ENCODE results near the gene CTNNA1.
"Not testable (repeated sequence)": the region's sequence is repeated elsewhere in the genome, so short reads cannot be mapped to it uniquely, and the experiment has no call there.

The CTNNA1 gene, protein sequence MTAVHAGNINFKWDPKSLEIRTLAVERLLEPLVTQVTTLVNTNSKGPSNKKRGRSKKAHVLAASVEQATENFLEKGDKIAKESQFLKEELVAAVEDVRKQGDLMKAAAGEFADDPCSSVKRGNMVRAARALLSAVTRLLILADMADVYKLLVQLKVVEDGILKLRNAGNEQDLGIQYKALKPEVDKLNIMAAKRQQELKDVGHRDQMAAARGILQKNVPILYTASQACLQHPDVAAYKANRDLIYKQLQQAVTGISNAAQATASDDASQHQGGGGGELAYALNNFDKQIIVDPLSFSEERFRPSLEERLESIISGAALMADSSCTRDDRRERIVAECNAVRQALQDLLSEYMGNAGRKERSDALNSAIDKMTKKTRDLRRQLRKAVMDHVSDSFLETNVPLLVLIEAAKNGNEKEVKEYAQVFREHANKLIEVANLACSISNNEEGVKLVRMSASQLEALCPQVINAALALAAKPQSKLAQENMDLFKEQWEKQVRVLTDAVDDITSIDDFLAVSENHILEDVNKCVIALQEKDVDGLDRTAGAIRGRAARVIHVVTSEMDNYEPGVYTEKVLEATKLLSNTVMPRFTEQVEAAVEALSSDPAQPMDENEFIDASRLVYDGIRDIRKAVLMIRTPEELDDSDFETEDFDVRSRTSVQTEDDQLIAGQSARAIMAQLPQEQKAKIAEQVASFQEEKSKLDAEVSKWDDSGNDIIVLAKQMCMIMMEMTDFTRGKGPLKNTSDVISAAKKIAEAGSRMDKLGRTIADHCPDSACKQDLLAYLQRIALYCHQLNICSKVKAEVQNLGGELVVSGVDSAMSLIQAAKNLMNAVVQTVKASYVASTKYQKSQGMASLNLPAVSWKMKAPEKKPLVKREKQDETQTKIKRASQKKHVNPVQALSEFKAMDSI

DNA sequence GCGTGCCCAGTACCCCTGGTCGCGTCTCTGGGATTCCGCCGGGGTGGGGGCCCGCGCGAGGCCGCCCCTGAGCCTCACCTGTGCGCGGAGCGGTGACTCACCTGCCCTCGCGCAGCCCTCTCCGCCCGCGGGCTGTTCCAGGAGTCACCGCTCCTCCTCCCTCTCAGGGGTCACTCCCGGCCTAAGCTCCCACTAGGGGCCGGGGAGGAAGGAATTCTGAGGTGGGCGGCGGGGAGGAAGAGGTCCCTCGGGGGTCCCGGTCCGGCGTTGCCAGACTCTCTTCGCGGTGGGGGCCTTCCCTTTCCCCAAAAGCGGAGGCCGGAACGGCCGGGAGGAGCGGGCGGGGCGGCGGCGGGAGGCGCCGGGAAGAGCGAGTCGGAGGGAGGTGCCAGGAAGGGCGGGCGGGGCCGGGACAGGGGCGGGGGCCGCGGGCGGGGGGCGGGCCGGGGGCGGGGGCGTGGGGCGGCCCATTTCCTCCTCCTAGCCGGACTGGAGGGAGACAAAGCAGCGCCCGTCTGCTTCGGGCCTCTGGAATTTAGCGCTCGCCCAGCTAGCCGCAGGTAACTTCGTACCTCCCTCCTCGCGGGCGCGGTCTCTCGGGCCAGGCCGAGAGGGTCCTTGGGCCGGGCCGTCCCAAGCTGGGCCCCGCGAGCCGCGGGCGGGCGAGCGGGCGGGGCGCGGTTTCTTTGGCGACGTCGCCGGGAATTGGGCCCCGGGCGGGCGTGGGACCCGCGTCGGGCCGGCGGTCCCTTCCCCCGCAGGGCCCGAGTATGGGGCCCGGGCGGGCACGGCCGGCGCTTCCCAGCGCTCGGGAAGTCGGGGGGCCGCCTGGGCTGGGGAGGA, at the start of gene CTNNA1:
Gene CTNNA1, plus strand, starts transcription at position 475 of the 843 bp plus-strand sequence. CDS start 28,500 bp downstream, outside the sequence.
- DNase-seq, result no peak

DNA sequence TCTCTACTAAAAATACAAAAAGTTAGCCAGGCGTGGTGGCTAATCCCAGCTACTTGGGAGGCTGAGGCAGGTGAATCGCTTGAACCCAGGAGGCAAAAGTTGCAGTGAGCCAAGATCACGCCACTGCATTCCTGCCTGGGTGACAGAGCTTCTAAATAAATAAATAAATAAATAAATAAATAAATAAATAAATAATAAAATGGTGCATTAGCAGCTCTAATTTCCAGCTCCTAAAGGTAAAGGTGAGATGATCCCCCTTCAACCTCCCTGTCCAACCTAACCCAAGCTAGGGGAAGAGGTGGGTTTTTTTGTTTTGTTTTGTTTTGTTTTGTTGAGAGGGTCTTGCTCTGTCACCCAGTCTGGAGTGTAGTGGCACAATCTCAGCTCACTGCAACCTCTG, 49.4 kb upstream of the CTNNA1 start:
- not testable (repeated sequence) for DNase-seq

DNA sequence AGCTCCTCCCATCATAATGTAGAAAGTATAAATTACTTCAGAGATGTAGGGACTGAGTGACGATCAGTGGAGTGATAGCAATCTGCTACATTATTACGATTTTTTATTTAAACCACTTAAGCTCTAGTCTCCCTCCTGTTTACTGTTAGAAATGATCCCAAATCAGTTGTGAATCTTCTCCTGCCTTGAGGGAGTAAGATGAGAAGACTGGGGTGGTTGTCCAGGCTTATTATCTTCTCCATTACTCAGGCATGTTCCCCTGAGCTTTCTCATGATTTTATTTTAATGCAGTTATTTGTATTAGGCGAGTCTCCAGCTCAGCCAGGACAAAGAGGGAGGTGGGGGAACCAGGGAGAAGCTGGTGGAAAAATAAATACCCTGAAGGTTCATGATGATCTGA, 48.2 kb upstream of the CTNNA1 start:
- DNase-seq, result no peak

DNA sequence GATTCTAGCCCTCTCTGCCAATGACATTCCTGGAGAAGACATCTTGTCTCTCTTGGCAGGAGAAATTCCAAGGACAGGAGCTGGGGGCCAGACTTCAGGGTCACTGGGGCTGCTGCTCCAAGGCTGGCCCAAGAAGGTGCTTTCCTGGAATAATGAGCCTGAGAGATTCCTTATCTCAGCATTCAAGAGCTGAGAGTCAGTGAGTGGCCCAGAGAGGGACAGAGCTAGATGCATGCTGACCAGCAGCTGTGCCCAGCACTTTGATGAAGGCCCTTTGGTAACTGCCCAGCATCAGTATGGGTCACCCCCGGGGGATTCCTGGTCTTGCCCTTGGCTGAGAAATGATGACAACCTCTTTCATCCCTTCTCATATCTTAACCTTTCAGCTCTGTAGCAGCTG, 47.7 kb upstream of the CTNNA1 start:
- DNase-seq, result no peak

DNA sequence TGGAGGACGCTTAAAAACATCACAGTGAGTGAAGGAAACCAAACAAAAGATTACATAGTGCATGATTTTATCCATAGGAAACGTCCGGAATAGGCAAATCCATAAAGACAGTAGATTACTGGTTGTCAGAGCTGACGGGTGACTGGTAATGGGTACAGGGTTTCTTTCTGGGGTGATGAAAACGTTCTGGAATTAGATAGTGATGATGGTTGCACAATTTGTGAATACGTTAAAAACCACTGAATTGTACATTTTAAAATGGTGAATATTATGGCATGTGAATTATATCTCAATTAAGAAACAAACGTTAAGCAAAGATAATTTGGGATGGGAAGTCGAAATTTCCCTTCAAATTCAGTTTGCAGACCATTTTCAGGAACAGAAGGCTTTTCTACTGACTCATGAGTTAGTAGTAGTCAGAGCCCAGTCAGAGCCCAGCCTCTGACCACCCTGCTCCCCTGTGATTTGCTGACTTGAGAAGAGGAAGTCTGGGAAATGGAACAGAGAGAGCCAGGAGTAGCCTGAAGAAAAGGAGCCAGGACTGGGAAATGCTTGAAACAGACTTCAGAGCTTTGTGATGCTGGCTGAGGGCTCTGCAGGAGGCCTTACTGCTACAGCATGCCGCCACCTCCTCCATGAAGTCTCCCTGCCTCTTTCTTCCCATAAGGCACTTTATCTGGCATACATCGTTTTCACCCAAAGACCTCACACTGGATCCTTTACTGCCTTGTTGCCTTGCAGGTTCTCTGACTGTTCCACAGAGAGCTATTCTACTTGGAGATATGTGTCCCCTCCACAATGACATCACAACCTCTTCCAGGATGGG, 46.4 kb upstream of the CTNNA1 start:
- DNase-seq, result no peak

DNA sequence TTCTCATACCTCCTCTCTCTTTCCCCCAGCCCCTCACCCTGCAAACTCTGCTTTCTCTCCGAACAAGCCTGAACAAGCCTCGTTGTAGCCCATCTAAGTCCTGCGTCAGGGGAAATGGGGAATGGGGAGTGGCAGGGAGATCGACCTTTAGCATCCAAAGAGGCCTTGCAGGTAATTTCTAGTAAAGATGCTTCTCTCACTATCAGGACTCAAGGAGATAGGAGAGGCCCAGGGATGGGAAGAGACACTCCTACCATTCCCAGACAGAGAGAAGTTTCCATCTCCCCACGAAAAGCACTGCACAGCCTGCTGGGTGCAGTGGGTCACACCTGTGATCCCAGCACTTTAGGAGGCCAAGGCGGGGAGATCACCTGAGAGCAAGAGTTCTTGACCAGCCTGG, 44.4 kb upstream of the CTNNA1 start:
- DNase-seq, result no peak

DNA sequence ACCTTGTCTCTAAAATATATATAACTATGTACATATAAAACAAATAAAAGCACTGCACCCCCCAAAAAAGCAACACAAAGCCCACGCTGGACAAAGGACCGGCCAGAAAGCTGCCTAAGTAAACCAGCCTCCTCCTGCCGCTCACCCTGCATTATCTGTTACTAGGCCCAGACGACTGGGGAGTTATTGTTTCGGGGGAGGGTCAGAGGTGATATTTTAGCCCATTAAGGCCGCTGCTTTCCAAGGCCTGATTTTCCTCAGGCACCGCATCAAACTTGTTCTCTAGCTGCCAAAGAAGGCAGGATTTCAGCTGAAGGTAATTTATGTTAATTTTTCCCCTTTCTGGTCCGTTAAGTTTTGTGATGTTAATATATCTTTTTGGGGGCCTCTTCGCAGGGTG, 44.0 kb upstream of the CTNNA1 start:
- DNase-seq, result no peak

DNA sequence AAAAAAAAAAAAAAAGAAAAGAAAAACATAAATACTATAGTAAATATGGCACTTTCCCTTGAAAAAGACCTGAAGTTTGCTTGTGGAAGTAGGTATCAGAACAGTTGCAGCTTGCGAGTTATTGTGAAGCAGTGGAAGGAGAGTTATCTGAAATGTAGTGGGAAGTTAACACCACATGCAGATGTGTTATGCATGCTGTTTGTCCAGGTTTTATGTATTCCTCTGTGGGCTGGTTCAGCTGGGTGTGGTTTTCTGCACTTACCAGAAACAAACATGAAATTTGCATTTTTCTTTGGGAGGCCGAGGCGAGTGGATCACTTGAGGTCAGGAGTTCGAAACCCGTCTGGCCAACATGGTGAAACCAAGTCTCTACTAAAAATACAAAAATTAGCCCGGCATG, 42.1 kb upstream of the CTNNA1 start:
- no peak for DNase-seq

DNA sequence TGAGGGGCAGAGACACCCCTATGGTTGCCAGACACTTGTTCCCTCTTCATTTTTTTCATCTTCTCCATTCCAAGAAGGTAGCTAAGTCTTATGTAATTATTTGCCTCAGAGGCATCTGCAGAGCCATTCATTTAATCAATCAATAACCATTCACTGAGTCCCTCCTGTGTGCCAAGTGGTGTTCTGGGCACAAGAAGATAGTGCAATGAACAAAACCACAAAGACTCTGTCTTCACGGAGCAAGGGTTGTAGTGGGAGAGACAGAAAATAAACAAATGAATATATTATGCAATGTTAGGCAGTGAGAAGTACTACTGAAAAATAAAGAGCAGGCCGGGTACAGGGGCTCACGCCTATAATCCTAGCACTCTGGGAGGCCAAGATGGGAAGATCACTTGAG, 41.4 kb upstream of the CTNNA1 start:
- DNase-seq, result no peak

DNA sequence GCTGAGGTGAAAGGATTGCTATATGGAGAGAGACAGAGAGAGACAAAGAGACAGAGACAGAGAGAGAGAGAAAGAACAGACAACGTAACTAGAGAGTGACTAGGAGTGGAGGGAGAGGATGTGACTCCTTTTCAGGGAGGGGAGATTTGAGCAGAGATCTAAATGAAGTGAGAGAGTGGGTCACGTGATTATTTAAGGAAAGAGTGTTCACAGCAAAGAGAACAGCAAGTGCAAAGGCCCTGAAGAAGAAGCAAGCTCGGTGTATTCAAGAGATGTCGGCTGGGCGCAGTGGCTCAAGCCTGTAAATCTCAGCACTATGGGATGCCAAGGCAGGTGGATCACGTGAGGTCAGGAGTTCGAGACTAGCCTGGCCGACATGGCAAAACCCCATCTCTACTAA, 40.9 kb upstream of the CTNNA1 start:
- DNase-seq, result no peak

DNA sequence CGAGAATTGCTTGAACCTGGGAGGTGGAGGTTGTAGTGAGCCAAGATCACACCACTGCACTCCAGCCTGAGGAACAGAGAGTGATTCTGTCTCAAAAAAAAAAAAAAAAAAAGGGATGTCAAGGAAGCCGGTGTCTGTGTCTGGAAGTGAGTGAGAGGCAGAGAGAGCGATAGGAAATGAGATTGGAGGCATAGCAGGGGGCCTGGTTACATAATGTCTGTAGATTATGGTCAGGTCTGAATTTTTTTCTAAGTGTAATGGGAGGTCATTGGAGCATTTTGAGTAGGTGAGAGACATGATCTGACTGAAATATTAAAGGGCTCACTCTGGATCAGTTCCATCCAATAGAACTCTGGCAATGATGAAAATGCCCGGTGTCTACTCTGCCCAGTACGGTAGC, 40.4 kb upstream of the CTNNA1 start:
- DNase-seq, result no peak

DNA sequence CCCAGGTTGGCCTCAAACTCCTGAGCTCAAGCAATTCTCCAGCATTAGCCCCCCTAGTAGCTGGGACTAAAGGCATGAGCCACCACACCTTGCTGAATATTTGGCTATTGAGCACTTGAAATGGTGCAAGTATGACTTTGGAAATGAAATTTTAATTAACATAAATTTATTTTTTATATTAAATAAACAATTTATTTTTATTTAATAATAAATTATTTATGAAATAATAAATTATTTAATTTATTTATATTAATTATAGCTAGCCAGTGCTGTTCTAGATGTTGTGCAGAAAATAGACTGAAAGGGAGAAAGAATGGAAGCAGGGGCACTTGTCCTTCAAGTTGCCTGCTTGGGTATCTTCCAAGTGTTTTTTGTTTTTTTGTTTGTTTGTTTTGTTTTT, 40.0 kb upstream of the CTNNA1 start:
- no peak for DNase-seq

DNA sequence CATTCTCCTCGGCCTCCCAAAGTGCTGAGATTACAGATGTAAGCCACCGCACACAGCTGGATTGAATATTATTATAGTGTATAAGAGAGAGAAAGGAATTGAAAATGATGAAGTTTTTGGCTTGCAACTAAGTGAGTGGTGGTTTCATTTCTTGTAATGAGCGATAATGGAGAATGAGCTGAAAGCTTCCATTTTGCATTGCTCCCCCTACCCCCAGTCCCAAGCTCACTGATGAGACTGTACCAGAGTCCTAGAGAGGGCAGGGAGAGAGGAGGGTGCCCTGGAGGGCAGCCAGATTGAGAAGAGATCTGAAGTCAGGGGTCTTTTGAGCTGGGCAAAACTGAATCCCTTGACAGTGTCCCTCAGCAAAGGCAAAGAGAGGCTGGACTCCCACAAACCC, 38.5 kb upstream of the CTNNA1 start:
- DNase-seq, result no peak

DNA sequence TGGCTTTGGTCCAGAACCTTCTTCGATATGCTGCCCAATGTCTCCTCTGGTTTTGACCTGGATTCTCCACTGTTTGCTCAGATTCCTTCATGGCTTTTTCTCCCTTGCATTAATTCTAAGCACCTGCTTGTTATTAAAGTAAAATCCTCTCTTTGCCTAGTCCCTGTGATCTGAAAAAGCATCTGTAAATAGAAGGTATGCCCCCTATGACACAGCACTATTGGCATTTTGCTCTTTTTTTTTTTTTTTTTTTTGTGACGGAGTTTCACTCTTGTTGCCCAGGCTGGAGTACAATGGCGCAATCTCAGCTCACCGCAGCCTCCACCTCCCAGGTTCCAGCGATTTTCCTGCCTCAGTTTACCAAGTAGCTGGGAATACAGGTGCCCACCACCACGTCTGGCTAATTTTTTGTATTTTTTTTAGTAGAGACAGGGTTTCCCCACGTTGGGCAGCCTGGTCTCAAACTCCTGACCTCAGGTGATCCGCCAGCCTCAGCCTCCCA, 37.2 kb upstream of the CTNNA1 start:
- not testable (repeated sequence) for DNase-seq

DNA sequence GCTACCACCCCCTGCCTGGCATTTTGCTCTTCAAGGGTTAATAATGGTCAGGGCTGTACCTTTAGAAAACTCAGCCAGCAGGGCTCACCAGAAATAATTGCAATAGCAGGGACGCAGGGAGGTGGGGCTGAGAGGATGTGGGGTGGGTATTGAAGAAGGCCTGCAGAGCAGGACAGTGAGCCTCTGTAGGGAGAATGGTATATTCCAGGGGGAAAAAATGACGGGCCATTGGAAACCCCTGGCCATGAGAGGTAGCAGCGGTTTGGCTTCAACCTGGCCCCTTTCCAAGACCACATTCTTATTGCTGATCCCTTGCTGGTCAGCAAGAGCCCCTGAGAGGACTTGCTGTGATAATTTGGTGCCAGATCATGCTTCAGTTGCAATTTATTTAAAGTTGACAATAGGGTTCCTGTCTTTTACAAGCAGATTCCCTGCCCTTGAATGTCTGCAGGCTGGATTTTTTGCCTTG, 36.7 kb upstream of the CTNNA1 start:
- no peak for DNase-seq

DNA sequence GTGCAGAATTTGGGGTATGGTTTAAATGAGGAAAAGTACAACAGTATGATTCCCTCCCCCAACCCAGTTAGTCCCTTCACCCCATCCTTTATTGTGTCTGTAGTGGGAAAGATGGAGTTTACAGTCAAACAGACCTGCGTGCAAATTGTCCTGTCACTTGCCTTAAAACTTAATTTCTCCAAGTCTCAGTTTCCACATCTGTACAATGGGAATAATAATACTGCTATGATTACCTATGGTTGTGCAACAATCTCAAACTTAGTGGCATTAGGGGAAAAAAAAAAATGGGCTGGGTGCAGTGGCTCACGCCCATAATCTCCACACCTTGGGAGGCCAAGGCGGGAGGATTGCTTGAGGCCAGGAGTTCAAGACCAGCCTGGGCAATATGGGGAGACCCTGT, 35.8 kb upstream of the CTNNA1 start:
- DNase-seq, result no peak

DNA sequence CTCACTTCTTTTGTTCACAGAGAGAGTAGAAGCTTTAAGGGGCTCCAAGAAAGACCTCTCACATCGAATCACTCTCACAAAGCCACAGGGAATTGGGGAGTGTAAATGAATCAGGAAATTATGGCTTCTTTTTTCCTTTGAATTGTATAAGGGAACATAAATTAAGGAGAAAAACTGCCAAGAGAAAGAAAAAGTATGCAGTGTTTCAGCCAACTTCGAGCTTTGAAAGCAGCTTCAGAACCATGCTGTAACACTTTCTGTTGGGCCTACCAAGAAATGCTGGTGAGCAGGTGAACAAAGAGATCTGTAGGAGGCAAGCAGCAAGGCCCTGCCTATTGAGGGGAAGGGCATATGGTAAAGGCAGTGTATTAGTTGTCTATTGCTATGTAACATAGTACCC, 33.4 kb upstream of the CTNNA1 start:
- DNase-seq, result no peak

DNA sequence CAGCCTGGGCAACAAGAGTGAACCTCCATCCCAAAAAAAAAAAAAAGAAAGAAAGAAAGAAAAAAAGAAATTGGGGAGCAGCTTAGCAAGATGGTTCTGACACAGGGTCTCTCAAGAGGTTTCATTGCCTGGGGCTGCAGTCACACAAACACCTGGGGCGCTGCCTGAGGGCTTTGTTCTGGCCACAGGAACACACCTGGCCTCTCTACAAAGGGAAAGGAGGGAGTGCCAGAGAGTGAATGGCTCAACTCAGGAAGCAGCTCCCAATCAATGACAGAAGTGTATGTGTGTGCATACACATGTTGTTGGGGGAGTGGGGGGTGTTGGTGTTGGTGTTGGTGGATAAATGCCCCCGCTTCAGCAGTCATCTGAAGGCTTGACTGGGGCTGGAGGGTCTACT, 32.4 kb upstream of the CTNNA1 start:
- no peak for DNase-seq

DNA sequence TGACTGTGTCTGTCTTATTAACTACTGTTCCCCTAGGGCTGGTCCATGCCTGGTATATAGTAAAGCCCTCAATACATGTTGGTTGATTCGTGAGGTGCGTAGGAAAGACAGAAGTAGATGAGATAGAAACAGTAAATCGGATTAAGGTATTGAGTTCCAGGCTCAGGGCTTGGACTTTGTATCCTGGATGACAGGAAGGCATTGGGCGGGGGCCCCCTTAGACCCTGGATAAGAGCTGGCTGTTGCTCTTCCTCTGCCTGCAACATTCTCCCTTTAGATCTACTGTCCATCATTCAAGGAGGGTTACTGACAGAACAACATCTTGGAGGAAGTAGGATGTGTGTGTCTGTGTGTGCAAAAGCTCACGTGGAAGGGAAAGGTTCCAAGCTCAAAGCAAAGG, 31.2 kb upstream of the CTNNA1 start:
- DNase-seq, result no peak

DNA sequence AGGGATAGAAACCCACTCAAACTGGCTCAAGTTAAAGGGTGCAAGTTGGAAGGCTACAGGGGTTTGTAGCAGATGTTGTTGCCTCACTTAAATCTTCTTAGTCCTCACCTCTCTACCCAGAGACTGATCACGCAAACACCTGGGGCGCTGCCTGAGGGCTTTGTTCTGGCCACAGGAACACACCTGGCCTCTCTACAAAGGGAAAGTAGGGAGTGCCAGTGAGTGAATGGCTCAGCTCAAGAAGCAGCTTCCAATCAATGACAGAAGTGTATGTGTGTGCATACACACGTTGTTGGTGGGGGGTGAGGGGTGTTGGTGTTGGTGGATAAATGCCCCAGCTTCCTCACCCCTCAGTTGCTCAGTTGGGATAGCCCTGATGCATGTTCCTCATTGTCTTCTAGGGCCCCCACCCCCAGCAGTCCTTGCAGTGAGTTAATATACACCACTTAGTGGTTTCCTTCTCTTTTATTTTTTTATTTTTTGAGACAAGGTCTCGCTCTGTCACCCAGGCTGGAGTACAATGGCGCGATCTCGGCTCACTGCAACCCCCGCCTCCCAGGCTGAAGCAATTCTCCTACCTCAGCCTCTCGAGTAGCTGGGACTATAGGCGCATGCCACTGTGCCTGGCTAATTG, 30.6 kb upstream of the CTNNA1 start:
- DNase-seq, result no peak

DNA sequence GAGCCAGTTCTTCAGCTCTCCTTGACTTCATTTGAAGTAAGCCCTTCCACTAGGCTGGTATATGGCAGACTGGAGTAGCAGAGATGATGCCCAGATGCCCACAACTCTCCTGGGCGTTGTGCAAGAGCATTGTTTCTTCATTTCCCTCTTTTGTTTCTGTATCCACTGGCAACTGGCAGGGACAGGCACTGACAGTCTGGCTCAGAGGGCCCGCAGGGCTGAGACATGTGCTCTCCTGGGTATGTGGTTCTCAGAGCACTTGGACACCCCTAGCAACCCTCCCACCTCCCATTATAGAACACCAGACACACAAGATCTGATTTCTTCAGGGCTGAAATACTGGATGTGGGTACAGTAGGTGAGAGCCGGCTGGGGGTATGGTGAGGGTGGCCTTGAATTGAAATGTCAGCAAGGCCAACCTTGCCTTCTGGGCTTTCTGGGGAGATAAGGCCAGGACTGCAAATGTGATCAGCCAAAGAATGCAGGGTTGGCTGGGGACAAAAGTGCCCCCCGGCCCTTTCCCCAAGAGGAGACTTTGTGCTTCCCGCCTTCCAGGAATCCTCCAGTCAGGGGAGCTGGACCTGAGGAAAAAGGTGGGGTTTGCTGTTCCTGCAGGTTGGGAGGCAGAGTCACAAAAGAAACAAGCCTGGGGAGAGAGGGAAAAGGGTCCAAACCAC, 28.6 kb upstream of the CTNNA1 start:
- DNase-seq, result peak; percentile 87 to 88

Measured in AML-193 (cell line).